NCI-H748 (cell line): Measurements from ENCODE around the gene ARHGAP10.
"Not testable (repeated sequence)": the region's sequence is repeated elsewhere in the genome, so short reads cannot be mapped to it uniquely, and the experiment has no call there.

Source experiments
- DNase-seq: peaks from one replicate; lab custom pipeline; 2025; ENCODE audit not compliant: unreplicated experiment; lab: John Stamatoyannopoulos, UW

Gene ARHGAP10

DNA sequence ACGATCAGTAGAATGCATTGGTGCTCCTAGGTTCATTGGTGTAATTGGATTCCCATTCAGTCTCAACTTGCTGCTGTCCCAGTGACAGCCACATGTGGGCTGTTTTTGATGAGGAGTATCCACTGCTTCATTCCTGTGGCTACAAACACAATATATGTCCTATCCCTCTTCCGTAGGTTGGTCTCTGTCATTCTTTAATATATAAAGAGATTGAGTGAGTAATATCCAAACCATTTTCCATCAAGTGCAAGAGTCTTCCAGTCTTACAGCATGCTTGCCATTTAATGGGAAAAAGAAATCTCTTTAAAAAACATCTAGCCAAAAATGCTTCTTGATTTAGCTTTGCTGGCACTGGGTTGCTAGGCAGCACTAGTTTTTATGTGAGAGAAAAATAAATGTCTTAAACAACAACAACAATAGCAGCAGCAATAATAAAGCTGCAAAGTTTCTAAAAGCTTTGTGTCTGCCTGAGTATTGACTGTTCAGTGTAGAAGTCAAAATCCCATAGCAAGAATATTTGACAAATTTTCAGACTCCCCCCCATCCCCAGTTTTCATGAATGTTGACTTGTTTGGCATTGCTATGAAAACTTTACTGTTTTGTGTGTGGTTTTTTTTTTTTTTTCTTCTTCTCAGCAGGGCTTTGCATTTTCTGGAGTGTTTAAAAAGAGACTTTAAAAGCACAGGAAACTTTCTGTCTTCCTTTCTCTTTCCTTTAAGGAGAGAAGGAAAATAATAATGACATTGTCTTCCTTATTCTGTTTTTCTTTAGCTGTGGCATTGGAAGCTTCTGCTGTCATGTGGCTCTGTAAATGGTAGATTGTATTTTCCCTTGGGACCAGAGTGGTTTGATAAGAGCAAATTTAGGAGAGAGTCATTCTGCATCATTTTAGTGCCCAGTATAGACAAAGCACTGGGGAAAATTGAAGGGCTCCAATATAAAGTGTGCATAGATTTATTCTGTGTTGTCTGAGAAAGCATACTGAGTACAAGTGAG lies 244.3 kb downstream of the ARHGAP10 start:
- DNase-seq: no peak

GRCh38 chr4:147980586-147980985 lies 248.7 kb downstream of the ARHGAP10 start:
- DNase-seq: no peak

GRCh38 chr4:147981305-147981704 lies 249.4 kb downstream of the ARHGAP10 start:
- no peak for DNase-seq

DNA sequence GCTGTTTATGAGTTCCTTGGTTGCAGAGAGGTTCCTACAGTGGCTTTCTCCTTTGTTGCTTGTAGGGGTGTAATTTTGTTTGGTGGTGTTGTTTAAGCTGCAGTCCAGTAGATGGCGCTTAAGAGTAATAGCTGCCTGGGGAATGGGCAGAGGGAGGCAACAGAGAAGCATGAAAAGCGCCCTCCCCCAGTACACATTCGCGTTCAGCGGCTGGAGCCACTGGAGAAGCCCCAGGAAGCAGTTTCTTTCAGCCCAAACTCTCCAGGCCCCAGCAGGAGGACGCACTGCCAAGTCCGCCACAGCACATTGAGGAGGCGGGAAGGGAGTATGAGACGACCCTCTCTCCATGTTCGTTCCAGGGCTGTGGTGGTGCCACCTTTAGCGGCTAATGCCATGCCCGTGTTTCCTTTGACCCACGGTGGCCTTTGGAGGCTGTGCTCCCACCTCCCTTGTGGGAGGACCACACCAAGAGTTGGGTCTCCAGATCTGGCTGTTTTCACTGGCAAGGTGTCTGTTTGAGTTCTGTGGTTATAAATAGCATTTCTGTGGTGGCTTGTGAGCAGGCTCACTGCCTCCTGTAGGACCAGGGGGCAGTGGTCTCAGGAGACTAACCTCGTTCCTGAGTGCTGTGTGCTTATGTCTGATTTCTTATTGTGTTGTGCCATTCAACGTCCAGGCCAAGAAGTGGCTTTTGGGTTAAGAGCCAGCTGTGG lies 252.3 kb downstream of the ARHGAP10 start:
- DNase-seq: peak; percentile 14

GRCh38 chr4:147984778-147985138 lies 252.9 kb downstream of the ARHGAP10 start:
- no peak for DNase-seq

DNA sequence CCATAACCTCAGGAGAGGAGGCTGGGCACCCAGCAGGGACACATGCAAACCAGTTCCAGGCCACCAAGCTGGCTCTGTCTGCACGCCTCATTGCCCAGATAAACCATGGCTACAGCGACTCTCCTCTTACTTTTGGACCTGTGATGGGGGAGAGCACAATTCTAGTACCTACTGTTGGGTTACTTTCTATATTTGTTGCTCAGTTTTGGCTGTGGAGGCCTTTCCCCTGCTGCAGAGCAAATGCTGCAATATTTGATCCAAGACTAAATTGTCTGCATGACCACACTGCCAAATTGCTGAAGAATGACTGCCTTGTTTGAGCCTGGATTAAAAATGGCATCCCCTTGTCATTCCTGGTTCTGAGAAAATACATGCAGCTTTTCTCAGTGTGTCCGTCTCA lies 253.5 kb downstream of the ARHGAP10 start:
- no peak for DNase-seq

- DNase-seq: no peak
Observed at GRCh38 chr4:147987252-147987651, 255.4 kb downstream of the ARHGAP10 start.

- DNase-seq: no peak
Observed at GRCh38 chr4:147991543-147992283, 259.8 kb downstream of the ARHGAP10 start.

- DNase-seq: no peak
Observed at GRCh38 chr4:147994076-147994475, 262.2 kb downstream of the ARHGAP10 start.

DNA sequence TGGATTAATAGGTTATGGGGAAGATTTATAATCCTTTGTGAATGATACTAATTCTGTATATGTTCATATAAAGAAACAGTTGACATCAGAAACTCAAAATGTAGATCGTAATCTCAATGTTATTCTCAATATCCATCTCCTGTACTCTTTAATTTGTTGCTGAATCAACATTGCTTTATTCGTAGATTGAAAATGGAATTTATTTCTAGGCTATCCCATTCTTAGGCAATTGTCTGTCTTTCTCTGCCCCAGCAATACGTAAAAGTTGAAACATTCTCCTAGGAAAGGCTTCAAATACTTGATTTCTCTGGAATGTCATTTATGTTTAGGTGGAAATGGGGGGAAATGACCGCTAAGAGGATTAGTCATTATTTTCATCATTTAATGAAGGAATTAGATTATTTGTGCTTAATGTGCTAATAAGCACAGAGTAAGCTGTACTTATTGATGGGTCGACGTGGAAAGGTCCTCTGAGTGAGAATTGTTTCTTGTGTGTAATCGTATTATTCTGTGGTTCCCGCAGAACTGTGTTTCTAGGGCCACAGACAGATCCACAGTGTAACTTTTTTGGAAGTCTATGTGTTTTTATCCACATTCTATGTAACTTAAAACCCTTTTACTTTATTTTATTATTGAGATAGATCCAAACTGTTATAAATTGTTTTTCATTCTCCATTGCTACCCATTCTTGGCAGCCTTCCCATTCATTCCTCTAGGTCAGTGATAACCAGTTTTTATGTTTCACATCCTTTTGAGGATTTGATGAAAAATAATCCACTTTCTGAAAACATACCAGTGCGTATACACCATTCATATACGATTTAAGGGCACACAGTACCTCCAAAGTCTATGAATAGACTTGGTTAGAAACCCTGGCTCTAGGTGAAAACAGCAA lies 262.9 kb downstream of the ARHGAP10 start:
- DNase-seq: no peak

GRCh38 chr4:147996859-147997258 lies 265.0 kb downstream of the ARHGAP10 start:
- DNase-seq: no peak

GRCh38 chr4:148000038-148000437 lies 268.1 kb downstream of the ARHGAP10 start:
- not testable (repeated sequence) for DNase-seq

GRCh38 chr4:148004228-148004857 lies 272.5 kb downstream of the ARHGAP10 start:
- DNase-seq: no peak

DNA sequence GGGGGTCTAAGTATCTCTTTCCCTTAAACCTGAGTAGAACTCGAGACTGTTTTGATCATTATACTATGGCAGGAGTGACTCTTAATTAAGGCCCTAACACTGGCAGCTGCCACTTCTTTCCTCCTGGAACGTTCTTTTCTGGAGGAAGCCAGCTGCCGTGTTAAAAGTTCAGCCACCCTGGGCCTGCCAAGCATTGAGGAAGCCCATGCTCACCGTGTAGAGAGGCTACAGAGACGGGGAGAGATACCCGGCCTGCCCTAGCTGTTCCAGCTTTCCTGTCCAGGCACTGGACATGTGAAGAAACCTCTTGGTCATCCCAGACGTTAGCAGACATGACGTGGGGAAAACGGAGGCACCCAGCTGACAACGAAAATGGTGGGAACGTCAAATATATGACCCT lies 274.1 kb downstream of the ARHGAP10 start:
- DNase-seq: no peak

- no peak for DNase-seq
Observed at GRCh38 chr4:148007314-148007760, 275.4 kb downstream of the ARHGAP10 start.

DNA sequence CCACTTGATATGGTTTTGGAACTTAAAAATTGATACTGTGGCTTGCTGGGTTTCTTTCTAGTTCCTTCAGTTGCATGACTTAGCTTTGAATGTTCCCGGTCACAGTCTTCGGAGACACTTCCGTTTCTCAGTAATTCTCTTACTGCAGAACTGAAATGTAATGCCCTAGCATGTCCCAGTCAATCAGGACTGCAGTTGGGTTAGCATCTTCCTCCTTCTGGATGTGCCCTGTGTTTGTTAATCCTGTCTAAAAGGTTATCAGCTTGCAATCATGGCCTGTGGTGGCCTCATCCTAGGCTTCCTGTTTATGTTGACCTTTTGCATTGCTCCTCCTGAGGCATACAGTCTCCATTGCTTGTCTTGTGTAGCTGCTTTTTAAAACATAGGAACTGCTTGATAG lies 275.9 kb downstream of the ARHGAP10 start:
- DNase-seq: no peak

- DNase-seq: no peak
Observed at GRCh38 chr4:148015058-148015457, 283.2 kb downstream of the ARHGAP10 start.

DNA sequence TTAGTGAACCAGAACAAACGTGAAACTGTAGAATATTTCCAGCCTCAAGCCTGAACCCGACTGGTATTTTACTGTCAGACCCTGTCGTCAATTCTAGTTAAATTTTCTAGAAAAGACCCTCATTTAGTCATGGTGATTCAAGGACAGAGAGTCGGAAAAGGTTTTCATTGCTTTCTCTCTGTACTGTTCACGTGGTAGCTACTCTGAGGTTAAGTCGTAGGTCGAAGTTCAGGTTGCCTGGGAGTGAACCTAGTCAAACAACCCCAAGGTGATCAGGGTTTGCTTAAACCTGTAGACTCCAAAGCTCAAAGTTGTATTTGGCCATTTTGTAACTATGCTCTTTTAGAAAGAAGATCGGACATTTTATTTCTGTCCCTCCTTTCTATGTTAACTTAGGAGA lies 283.6 kb downstream of the ARHGAP10 start:
- no peak for DNase-seq

- no peak for DNase-seq
Observed at GRCh38 chr4:148016063-148016637, 284.3 kb downstream of the ARHGAP10 start.

- DNase-seq: no peak
Observed at GRCh38 chr4:148017801-148018200, 285.9 kb downstream of the ARHGAP10 start.
